Activated naive CD4-positive, alpha-beta T cell treated with anti-CD3 and anti-CD28 coated beads for 36 hours (primary cell): ENCODE results near the gene LONRF2. TPM values are rescaled to one million over a fixed set of nuclear protein-coding genes. Genes with fewer than 3 reads are reported as not detected.
A peak's percentile ranks its signal among the peaks of the same experiment; 100 is the strongest.

ENCODE experiments used
- CTCF ChIA-PET: fragments of 350-600 bp; sonication (Branson Sonifier 250); formaldehyde crosslinking; loops from one replicate; lab custom pipeline; 2021; ENCODE audit warnings: antibody characterized with exemption; lab: Charles Lee
- DNase-seq: peaks from one replicate; pipeline ENCODE4 v3.0.0-alpha.2; 2020
- H3K27ac Mint-ChIP-seq: one replicate; pipeline ENCODE4 v1.8.0; 2021; ENCODE audit warnings: mild to moderate bottlenecking, mixed read lengths
- H3K27me3 Mint-ChIP-seq: one replicate; pipeline ENCODE4 v1.8.0; 2021; ENCODE audit warnings: low read depth, mixed read lengths
- H3K36me3 Mint-ChIP-seq: one replicate; pipeline ENCODE4 v1.8.0; 2021; ENCODE audit warnings: low read depth, mixed read lengths
- H3K4me1 Mint-ChIP-seq: one replicate; pipeline ENCODE4 v1.8.0; 2021; ENCODE audit warnings: low read depth, mixed read lengths
- H3K4me3 Mint-ChIP-seq: one replicate; pipeline ENCODE4 v1.8.0; 2021; ENCODE audit warnings: mild to moderate bottlenecking, moderate library complexity, mixed read lengths
- H3K9me3 Mint-ChIP-seq: one replicate; pipeline ENCODE4 v1.8.0; 2021; ENCODE audit warnings: mixed read lengths
- intact Hi-C: fragments of 100-400 bp; cut with micrococcal nuclease; formaldehyde crosslinking; loops from one replicate; pipeline ENCODE4 v1.15.1; 2023
- total RNA-seq, 2 experiments: library from RNA; stranded (reverse); gene quantifications; one replicate each; pipeline ENCODE4 v1.2.3, GENCODE V29; 2021

The LONRF2 gene
- total RNA-seq, 2 experiments from 2014 or later = not detected

DNA sequence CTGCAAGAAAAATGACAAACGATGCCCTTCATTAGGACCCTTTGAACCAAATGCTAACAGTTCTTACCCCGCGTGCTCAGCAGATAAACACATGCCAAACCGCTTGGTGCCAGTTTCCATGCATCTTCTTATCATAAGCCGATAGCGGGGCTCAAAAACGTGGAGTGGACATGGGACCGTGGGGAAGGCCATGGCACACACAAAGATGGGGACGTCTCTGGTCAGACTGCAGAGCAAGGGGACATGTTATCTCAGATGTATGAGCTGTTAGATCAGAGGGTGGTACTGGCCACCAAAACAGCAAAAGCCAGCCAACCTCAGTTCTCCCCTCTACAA lies 28.2 kb downstream of the LONRF2 start:
- intact Hi-C loops = no loop called here
- no peak for DNase-seq
- Mint-ChIP-seq H3K4me1 (no peaks in the 10 kb centered on the region), H3K9me3 (no peaks in the 10 kb centered on the region), H3K36me3 (no peaks in the 10 kb centered on the region), H3K27me3 (peaks cover 12% of the 10 kb centered on the region), H3K27ac (no peak overlapping the region), H3K4me3 (no peak overlapping the region)
- CTCF ChIA-PET = no interaction called here

DNA sequence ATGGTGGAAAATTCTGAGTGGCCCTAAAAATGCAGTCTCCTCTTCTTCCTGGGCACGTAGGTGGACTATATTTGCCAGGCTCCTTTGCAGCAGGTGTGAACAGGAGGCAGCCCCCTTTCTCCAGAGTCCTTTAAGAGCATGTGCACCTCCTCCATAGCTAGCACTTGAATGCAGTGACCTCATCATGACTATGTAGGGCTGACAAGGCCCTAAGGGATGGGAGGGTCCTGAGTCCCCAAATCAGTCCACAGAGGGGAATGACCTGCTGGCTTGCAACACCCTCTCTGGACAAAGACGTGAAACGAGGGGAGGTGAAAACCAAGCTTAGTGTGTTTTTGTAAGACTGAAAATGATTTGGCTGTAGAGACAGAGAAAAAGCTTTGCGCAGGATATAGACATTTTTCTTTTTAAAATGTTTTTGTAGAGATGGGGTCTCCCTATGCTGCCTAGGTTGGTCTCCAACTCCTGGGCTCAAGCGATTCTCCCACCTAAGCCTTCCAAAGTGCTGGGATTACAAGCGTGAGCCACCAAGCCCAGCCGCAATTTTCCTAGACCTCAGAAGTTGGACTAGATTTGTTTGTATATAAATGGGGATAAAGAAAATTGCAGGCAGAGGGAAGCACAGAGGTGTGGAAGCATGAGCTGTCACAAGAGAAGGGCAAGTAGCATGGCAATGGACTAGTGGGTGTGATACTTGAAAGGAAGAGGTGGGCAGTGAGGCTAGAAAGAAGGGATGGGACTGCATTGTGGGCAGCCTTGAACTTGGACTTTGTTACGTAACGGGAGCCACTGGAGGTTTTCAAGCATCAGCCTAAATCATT lies 28.8 kb downstream of the LONRF2 start:
- Mint-ChIP-seq H3K36me3 (no peaks in the 10 kb centered on the region), H3K27me3 (peaks cover 8% of the 10 kb centered on the region), H3K9me3 (no peaks in the 10 kb centered on the region), H3K4me1 (no peaks in the 10 kb centered on the region), H3K27ac (no peak overlapping the region), H3K4me3 (no peak overlapping the region)
- CTCF ChIA-PET = interaction anchor here (0.6 kb wide), 1 partner anchor 86 kb away, joined by 3 read pairs; no protein-coding TSS in a partner anchor
- intact Hi-C loops = no loop called here
- DNase-seq = no peak

DNA sequence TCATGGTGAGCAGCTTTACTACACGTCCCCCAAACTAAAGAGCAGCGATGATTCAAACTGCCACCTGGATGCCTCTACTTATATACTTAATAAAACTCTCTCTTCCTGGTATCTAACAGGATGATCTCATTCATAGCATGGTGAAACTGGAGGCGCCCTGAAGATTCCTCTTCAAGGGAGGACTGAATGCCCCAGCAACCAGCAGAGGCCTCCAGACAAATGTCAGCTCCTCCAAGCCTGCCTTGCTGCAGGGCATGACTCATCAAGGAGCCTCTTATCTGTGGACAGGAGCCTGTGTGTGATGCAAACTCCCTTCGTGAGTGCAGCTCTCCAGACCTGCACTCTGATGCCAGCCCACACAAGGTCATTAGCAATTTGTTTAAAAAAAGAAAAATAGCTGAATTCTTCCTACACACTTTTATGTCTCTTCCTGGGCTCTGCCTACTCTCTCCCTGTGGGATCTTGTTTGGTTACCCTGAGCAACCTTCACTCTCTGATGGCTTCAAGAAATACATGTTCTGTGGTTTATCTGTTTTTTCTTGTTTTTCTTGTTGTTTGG lies 30.2 kb downstream of the LONRF2 start:
- CTCF ChIA-PET = interaction anchor here (0.8 to 1.9 kb wide), 2 partner anchors 9 to 89 kb away, joined by 3 to 5 read pairs; no protein-coding TSS in a partner anchor

DNA sequence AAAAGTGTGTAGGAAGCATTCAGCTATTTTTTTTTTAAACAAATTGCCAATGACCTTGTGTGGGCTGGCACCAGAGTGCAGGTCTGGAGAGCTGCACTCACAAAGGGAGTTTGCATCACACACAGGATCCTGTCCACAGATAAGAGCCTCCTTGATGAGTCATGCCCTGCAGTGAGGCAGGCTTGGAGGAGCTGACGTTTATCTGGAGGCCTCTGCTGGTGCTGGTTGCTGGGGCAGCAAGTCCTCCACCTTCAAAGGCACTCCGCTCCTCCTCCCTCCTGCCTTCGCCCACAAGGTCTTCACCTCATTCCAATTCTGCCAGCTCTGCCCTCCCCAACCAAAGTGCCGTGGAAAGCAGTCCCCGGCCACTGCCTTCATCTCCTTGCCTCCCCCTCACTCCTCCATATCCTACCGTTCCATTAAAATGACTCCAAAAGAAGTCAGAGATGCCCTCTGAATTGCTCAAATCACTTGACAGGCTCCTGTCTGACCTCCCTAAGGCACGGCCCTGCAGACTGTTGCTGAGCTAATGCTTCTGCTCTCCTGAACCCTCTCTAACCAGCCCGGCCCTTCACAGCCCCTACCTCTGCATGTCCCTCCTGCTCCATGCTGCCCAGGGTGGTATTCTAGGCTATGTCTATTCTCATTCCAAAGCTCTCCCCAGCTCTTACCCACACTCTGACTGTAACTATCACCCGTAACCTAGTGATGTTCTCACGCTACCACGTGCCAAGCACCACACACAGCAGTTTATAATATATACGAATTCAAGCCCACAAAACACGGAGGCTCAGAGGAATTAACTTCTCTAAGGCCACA lies 30.9 kb downstream of the LONRF2 start:
- DNase-seq = peak; percentile 64
- intact Hi-C loops = no loop called here
- CTCF ChIA-PET = interaction anchor here (0.6 to 1.9 kb wide), 4 partner anchors 10 to 90 kb away, joined by 3 to 5 read pairs (median 4); no protein-coding TSS in a partner anchor
- Mint-ChIP-seq H3K27ac (no peak overlapping the region), H3K36me3 (no peaks in the 10 kb centered on the region), H3K4me1 (no peaks in the 10 kb centered on the region), H3K9me3 (no peaks in the 10 kb centered on the region), H3K4me3 (no peak overlapping the region), H3K27me3 (peaks cover 5% of the 10 kb centered on the region)

More for the DNA sequence above, 30.2 kb downstream of the LONRF2 start:
- peak; percentile 42 for DNase-seq
- H3K9me3 Mint-ChIP-seq = no peaks in the 10 kb centered on the region
- intact Hi-C loops = no loop called here
- no peak overlapping the region for H3K4me3 Mint-ChIP-seq
- H3K4me1 Mint-ChIP-seq = no peaks in the 10 kb centered on the region
- peaks cover 5% of the 10 kb centered on the region for H3K27me3 Mint-ChIP-seq
- H3K27ac Mint-ChIP-seq = no peak overlapping the region
- H3K36me3 Mint-ChIP-seq = no peaks in the 10 kb centered on the region

DNA sequence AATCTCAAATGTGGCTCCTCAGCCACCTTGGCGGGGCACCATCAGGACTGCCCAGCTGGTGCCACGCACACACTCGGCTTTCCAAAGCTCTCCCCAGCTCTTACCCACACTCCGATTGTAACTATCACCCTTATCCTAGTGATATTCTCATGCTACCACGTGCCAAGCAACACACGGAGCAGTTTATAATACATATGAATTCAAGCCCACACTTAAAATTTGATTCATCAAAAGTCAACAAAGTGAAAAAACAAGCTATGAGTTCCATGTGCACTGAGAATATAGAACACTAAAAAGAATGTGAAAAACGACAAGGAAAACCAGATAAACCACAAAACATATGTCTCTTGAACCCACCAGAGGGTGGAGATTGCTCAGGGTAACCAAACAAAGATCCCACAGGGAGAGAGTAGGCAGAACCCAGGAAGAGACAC lies 31.6 kb downstream of the LONRF2 start:
- H3K9me3 Mint-ChIP-seq = no peaks in the 10 kb centered on the region
- intact Hi-C loops = no loop called here
- no peak overlapping the region for H3K4me3 Mint-ChIP-seq
- CTCF ChIA-PET = interaction anchor here (0.6 to 1.9 kb wide), 3 partner anchors 12 to 91 kb away, joined by 3 to 5 read pairs (median 5); no protein-coding TSS in a partner anchor
- no peaks in the 10 kb centered on the region for H3K4me1 Mint-ChIP-seq
- H3K36me3 Mint-ChIP-seq = no peaks in the 10 kb centered on the region
- DNase-seq = no peak
- H3K27ac Mint-ChIP-seq = no peak overlapping the region
- H3K27me3 Mint-ChIP-seq = peaks cover 5% of the 10 kb centered on the region

DNA sequence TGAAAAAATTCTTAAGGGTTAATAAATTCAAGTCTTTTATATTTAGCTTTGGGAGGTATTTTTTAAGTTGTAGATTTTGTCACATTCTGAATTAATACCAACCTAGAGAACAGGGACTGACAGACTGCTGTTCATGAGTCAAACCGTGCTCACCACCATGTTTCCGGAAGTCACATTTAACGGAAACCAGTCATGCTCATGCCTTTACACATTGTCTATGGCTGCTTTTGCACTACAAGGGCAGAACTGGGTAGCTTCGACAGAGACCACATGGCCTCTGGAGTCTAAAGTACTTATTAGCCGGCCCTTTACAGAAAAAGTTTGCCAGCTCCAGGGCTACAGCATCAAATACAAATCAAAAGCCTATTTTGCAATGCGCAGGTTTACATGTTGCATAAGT lies 33.3 kb downstream of the LONRF2 start:
- DNase-seq = no peak

DNA sequence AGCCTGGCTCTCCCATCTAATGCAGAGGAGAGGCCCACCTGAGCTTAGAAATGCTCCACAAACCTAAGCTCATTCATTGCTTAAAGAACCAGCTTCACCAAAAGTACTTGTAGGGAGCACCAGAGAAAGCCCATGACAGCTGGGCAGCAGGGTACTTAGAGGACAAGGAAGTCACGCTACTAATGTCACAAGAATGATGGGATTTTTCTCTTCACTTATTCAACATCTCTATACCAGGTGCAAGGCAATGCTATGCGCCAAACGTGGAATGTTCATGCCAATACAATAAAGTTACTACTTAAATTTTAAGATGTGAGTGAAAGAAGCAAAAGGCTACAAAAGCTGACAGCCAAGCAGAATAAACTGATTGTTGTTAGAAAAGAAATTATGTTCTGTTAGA lies 36.0 kb downstream of the LONRF2 start:
- CTCF ChIA-PET = no interaction called here
- intact Hi-C loops = no loop called here
- Mint-ChIP-seq H3K27ac (no peak overlapping the region), H3K36me3 (no peaks in the 10 kb centered on the region), H3K4me1 (no peaks in the 10 kb centered on the region), H3K9me3 (no peaks in the 10 kb centered on the region), H3K27me3 (peaks cover 11% of the 10 kb centered on the region), H3K4me3 (no peak overlapping the region)
- no peak for DNase-seq

More for the DNA sequence above, 33.3 kb downstream of the LONRF2 start:
- Mint-ChIP-seq H3K27ac (no peak overlapping the region), H3K27me3 (peaks cover 2% of the 10 kb centered on the region), H3K9me3 (no peaks in the 10 kb centered on the region), H3K36me3 (no peaks in the 10 kb centered on the region), H3K4me3 (no peak overlapping the region), H3K4me1 (no peaks in the 10 kb centered on the region)
- CTCF ChIA-PET = interaction anchor here (0.8 kb wide), 1 partner anchor 25 kb away, joined by 3 read pairs; no protein-coding TSS in a partner anchor
- intact Hi-C loops = no loop called here

DNA sequence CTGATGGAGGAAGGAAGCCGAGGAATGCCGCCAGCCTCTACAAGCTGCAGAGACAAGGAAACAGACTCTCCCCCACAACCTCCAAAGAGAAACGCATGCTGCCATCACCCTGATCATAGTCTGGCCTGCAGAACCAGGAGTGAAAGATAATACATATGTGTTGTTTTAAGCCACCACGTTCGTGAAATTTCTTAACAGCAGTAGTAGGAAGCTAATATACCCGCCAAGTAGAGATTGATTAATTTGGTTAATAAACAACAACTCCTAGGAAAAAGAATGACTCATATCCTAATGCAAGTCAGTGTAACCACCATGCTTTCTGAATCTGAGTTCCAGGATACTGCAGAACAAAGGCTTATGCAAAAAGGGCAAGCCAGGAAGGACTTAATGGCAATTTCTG lies 36.6 kb downstream of the LONRF2 start:
- intact Hi-C loops = no loop called here
- Mint-ChIP-seq H3K9me3 (no peaks in the 10 kb centered on the region), H3K27ac (no peak overlapping the region), H3K4me3 (no peak overlapping the region), H3K27me3 (peaks cover 13% of the 10 kb centered on the region), H3K4me1 (no peaks in the 10 kb centered on the region), H3K36me3 (no peaks in the 10 kb centered on the region)
- no peak for DNase-seq
- CTCF ChIA-PET = no interaction called here

DNA sequence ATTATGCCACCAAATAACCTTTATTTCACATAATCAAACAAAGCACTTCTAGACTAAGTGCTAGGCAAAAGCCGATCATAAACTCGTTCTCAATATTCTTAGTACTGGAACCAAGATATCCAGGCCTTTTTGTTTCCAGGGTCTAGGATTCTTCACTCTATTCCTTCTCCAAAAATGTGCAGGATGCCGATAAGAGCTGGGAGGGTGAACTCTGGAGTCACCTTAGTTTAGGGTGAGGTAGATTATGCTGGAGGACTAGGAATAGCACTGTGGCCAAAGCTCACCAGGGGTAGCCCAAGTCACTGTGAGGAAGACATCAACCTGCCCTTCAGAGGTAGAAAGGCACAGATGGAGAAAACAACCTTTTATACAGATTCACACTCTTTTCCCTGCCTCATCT lies 37.3 kb downstream of the LONRF2 start:
- peaks cover 13% of the 10 kb centered on the region for H3K27me3 Mint-ChIP-seq

DNA sequence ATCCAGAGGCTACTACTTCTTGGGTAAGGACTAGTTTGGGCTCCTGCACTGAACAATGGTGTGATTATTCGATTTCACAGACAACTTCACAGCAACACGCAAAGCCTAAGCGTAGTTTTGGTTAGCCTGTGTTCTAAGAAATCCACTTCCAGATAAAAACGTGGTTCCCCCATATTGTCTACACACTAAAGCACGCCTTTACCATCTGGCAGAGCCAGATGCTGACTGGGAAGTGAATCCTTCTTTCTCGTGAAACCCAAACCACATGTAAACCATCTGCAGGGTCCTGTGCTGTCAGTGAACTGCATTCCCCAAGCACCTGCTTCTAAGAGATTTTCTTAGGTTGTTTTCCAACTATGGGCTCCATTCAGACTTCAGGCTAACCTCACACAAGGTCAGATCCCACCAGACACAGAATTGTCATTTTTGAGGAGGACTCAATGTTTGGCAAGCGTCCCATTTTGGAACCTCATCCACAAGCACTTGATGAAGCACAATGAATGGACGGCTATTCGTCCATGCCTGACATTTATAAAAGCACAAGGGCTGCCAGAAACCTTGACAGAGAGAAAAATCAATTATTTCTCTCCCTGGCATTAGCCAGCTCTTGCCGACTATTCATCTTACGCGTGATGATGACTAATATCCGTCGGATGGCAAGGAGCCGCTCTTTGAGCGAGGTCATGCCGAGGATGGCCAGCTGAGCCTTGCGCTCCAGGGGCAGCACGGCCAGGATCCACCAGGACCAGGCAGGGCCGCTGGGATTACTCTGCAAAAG lies 38.4 kb downstream of the LONRF2 start:
- Mint-ChIP-seq H3K36me3 (no peaks in the 10 kb centered on the region), H3K27ac (no peak overlapping the region), H3K4me1 (no peaks in the 10 kb centered on the region), H3K4me3 (no peak overlapping the region), H3K27me3 (peaks cover 16% of the 10 kb centered on the region), H3K9me3 (no peaks in the 10 kb centered on the region)
- intact Hi-C loops = no loop called here
- no peak for DNase-seq
- CTCF ChIA-PET = no interaction called here

More for the DNA sequence above, 37.3 kb downstream of the LONRF2 start:
- Mint-ChIP-seq H3K27ac (no peak overlapping the region), H3K4me1 (no peaks in the 10 kb centered on the region), H3K4me3 (no peak overlapping the region), H3K9me3 (no peaks in the 10 kb centered on the region), H3K36me3 (no peaks in the 10 kb centered on the region)
- CTCF ChIA-PET = no interaction called here
- DNase-seq = no peak
- intact Hi-C loops = no loop called here

DNA sequence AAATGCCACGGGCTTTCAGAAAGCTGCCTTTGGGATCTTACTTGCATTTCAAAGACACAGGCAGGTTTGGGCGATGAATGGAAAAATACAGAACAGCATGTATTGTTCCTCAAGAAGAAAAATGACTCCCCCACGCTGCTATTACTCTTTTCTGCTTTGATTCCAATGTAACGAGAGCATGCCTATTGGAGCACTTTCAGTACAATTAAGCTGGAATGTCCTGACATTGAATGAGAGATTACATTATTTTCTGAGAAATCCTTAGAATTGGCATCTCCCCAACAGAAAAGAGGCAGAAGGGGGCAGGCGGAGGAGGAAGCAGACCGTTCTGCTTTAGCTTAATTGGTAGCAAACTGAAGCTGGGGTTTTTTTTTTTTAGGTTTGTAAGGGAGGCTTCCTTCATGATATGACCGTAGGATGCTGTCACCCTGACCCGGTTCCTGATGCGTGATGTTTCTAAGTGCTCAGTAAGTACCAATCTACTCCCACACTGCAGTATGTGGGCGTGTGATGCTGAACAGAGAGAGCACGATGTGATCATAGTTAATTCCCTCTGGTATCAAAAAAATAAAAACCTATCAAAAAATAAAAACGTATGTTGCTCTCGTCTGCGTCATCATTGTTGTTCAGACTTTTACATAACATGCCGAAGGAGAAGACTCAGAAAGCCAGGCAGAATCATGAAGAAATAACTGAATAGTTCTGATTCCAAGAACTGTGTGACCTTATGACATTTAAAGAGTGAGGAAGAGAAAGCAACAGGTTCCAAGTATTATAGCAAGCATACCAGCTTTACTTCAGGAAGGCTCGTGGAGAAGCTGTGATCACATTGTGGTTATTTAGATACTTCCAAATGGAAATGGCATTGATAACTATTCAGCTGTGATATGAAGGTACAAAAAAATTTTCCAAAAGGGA lies 40.5 kb downstream of the LONRF2 start:
- CTCF ChIA-PET = interaction anchor here (0.6 kb wide), 1 partner anchor 85 kb away, joined by 3 read pairs; no protein-coding TSS in a partner anchor
- no peaks in the 10 kb centered on the region for H3K9me3 Mint-ChIP-seq
- no peaks in the 10 kb centered on the region for H3K36me3 Mint-ChIP-seq
- intact Hi-C loops = no loop called here
- peaks cover 14% of the 10 kb centered on the region for H3K27me3 Mint-ChIP-seq
- no peak overlapping the region for H3K27ac Mint-ChIP-seq
- no peak for DNase-seq
- H3K4me3 Mint-ChIP-seq = no peak overlapping the region
- H3K4me1 Mint-ChIP-seq = no peaks in the 10 kb centered on the region
